NCI-H774 (cell line): Measurements from ENCODE around the gene OR2T29.
"Not testable (repeated sequence)": the region's sequence is repeated elsewhere in the genome, so short reads cannot be mapped to it uniquely, and the experiment has no call there.

Experiments
- DNase-seq: peaks from one replicate; lab custom pipeline; 2025; lab: John Stamatoyannopoulos, UW

Gene OR2T29

DNA sequence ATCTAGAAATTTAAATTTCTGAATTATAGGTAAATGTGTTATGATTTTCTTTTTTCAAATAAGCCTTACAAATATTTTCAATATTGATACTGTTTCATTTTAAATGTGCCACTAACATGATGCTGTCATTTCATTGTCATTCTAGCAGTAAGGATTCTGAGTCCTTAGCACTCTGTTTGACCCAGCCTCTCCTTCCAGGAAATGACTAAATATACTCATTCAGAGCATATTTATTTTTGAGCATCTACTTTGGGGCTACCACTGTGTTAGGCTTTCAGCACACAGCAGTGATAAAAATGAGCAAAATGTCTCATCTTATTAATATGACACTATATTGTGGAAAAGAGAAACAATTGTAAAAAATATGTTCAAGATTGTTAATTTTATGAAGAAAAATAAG, 52.4 kb downstream of the OR2T29 start:
- not testable (repeated sequence) for DNase-seq

DNA sequence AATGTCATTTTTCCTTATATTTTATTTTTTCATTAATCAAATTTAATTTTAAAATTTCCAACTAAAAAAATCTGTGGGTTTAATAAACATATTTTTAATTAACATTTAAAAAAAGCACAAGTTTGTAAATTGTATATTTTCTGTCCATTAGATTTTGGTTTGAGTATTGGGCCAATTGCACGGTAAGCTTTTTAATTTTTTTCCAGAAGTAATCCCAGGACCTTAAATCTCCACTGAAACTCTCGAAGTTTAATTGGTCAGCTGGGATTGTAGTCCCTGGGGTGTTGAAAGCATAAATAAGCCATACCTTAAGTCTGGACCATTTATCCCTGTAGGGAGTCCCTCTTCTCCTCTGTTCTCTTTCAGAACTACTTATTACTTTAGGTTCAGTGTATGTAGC, 54.8 kb downstream of the OR2T29 start, which contains the start of gene OR2G6:
Gene OR2G6, plus strand, starts transcription at position 301 of the 400 bp plus-strand sequence. CDS start 13,574 bp downstream, outside the sequence.
- DNase-seq, result not testable (repeated sequence)
